ENCODE results near the gene ADCY4.

ADCY4 gene

GRCh38 chr14:24351517-24351916 lies 16.6 kb upstream of the ADCY4 start:
- Histone ChIP-seq H3K9ac (ENCODE audit: low read length) (no peak overlapping the region), H3K4me2 (ENCODE audit: low read depth, low read length, poor library complexity, severe bottlenecking) (no peak overlapping the region), H3K79me2 (ENCODE audit: insufficient read depth, low read length) (no peaks in the 10 kb centered on the region), H3K27ac (ENCODE audit: low read depth, low read length) (no peak overlapping the region), H3K27me3 (ENCODE audit: low read length) (no peaks in the 10 kb centered on the region), H3K4me3 (ENCODE audit: insufficient read depth, low read length, poor library complexity, severe bottlenecking) (no peak overlapping the region), H3K36me3 (ENCODE audit: low read length) (no peaks in the 10 kb centered on the region), H2AFZ (ENCODE audit: low read depth, low read length, severe bottlenecking) (no peak overlapping the region), H3K9me3 (ENCODE audit: insufficient read depth, low read length) (no peaks in the 10 kb centered on the region), H3F3A (ENCODE audit: insufficient read depth) (no peaks in the 10 kb centered on the region), H4K20me1 (ENCODE audit: low read depth, low read length) (no peaks in the 10 kb centered on the region), H3K9me2 (replicated peaks; ENCODE audit: insufficient read depth, low read length) (no peaks in the 10 kb centered on the region)
- no peak for TF ChIP-seq EZH2phosphoT487 (conservative IDR thresholded peaks at IDR 0.05; ENCODE audit: low read length)
- TF ChIP-seq, protein P1, sequence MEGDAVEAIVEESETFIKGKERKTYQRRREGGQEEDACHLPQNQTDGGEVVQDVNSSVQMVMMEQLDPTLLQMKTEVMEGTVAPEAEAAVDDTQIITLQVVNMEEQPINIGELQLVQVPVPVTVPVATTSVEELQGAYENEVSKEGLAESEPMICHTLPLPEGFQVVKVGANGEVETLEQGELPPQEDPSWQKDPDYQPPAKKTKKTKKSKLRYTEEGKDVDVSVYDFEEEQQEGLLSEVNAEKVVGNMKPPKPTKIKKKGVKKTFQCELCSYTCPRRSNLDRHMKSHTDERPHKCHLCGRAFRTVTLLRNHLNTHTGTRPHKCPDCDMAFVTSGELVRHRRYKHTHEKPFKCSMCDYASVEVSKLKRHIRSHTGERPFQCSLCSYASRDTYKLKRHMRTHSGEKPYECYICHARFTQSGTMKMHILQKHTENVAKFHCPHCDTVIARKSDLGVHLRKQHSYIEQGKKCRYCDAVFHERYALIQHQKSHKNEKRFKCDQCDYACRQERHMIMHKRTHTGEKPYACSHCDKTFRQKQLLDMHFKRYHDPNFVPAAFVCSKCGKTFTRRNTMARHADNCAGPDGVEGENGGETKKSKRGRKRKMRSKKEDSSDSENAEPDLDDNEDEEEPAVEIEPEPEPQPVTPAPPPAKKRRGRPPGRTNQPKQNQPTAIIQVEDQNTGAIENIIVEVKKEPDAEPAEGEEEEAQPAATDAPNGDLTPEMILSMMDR (IDR thresholded peaks at IDR 0.05; ENCODE audit: insufficient read depth, low read length, poor library complexity, severe bottlenecking) = no peak

DNA sequence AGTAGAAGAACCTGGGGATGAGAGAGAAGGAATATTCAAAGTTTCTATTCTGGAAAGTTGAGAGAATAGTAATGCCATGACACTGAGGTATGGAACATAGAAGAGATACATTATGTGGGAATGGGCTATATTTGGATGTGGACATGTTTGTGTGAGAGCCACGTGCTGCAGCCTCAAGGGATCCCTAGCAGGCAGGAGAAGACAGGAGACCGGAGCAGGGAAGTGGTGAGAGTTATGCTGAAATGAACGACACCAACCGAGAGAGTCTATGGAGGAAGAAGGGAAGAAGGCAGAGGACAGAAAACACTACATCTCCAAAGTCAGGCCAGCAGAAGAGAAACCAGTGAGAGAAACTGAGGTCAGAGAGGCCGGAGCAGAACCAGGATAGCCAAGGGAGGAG lies 14.9 kb upstream of the ADCY4 start:
- no peaks in the 10 kb centered on the region for H3F3A ChIP-seq (ENCODE audit: insufficient read depth)
- no peaks in the 10 kb centered on the region for H4K20me1 ChIP-seq (ENCODE audit: low read depth, low read length)
- no peaks in the 10 kb centered on the region for H3K79me2 ChIP-seq (ENCODE audit: insufficient read depth, low read length)
- H3K4me3 ChIP-seq (ENCODE audit: insufficient read depth, low read length, poor library complexity, severe bottlenecking) = no peak overlapping the region
- H3K9ac ChIP-seq (ENCODE audit: low read length) = no peak overlapping the region
- no peaks in the 10 kb centered on the region for H3K36me3 ChIP-seq (ENCODE audit: low read length)
- H3K27ac ChIP-seq (ENCODE audit: low read depth, low read length) = no peak overlapping the region
- H3K9me2 ChIP-seq (replicated peaks; ENCODE audit: insufficient read depth, low read length) = no peaks in the 10 kb centered on the region
- no peak overlapping the region for H2AFZ ChIP-seq (ENCODE audit: low read depth, low read length, severe bottlenecking)
- H3K9me3 ChIP-seq (ENCODE audit: insufficient read depth, low read length) = no peaks in the 10 kb centered on the region
- H3K4me2 ChIP-seq (ENCODE audit: low read depth, low read length, poor library complexity, severe bottlenecking) = no peak overlapping the region
- no peak for TF ChIP-seq EZH2phosphoT487 (conservative IDR thresholded peaks at IDR 0.05; ENCODE audit: low read length)
- TF ChIP-seq, protein P1 (IDR thresholded peaks at IDR 0.05; ENCODE audit: insufficient read depth, low read length, poor library complexity, severe bottlenecking) = no peak
- no peaks in the 10 kb centered on the region for H3K27me3 ChIP-seq (ENCODE audit: low read length)

DNA sequence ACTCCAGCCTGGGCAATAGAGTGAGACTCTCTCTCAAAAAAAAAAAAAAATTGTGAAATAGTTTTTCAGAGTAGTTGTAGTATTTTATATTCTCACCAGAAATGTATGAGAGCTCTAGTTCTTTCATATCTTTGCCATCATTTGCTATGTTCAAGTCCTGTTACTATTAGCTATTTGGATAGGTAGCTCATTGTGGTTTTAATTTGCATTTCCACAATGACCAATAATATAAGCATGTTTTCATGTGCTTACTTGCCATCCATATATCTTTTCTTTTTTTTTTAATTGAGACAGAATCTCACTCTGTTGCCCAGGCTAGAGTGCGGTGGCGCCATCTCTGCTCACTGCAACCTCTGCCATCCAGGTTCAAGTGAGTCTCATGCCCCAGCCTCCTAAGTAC lies 13.3 kb upstream of the ADCY4 start:
- Histone ChIP-seq H3K27me3 (ENCODE audit: low read length) (no peaks in the 10 kb centered on the region), H3K9me2 (replicated peaks; ENCODE audit: insufficient read depth, low read length) (no peaks in the 10 kb centered on the region), H4K20me1 (ENCODE audit: low read depth, low read length) (no peaks in the 10 kb centered on the region), H3K4me3 (ENCODE audit: insufficient read depth, low read length, poor library complexity, severe bottlenecking) (no peak overlapping the region), H3K9me3 (ENCODE audit: insufficient read depth, low read length) (no peaks in the 10 kb centered on the region), H3K4me2 (ENCODE audit: low read depth, low read length, poor library complexity, severe bottlenecking) (no peak overlapping the region), H3K79me2 (ENCODE audit: insufficient read depth, low read length) (no peaks in the 10 kb centered on the region), H3K9ac (ENCODE audit: low read length) (no peak overlapping the region), H2AFZ (ENCODE audit: low read depth, low read length, severe bottlenecking) (no peak overlapping the region), H3F3A (ENCODE audit: insufficient read depth) (no peaks in the 10 kb centered on the region), H3K36me3 (ENCODE audit: low read length) (no peaks in the 10 kb centered on the region), H3K27ac (ENCODE audit: low read depth, low read length) (no peak overlapping the region)
- TF ChIP-seq, protein P1 (IDR thresholded peaks at IDR 0.05; ENCODE audit: insufficient read depth, low read length, poor library complexity, severe bottlenecking) = no peak
- TF ChIP-seq EZH2phosphoT487 (conservative IDR thresholded peaks at IDR 0.05; ENCODE audit: low read length) = no peak
